Measurements from ENCODE around the gene LGSN. TPM values are rescaled to one million over a fixed set of nuclear protein-coding genes. Genes with fewer than 3 reads are reported as not detected.

LGSN gene
- total RNA-seq (2021; fragmentation: NEBNext Ultra II Directional; extraction: Animal tissue kit (Norgen Biotek cat#: 25700)) (0.19 TPM in 1 of 2 replicates, not detected in the other), polyA plus RNA-seq (2011; rRNA removed) (0.03 and 0.08 TPM in 2 replicates), polyA minus RNA-seq (2011; rRNA and poly(A)+ RNA removed) (0.07 and 0.22 TPM in 2 replicates)
- 0.04 TPM for polyA plus RNA-seq (2011; cell fraction: cytosol; rRNA removed)
- 0.17 TPM for polyA plus RNA-seq (2011; cell fraction: nucleus; rRNA removed)
- polyA plus RNA-seq (2012, experiment 1 of 2), result 0.05 to 0.12 TPM in 2 of 4 replicates, not detected in the others
- not detected for polyA plus RNA-seq (2012, experiment 2 of 2)
- polyA plus RNA-seq (2013, experiment 1 of 2), result 0.16 TPM
- polyA plus RNA-seq (2013, experiment 2 of 2), result 0.17 TPM
- polyA minus RNA-seq (2011; cell fraction: cytosol; rRNA and poly(A)+ RNA removed), result not detected
- 0.50 TPM for polyA minus RNA-seq (2011; cell fraction: nucleus; rRNA and poly(A)+ RNA removed)
- long read RNA-seq, experiment 1, result 0 reads
- long read RNA-seq, experiment 2, result 0 reads

- Histone ChIP-seq H2BK12ac (ENCODE audit: low read depth, low read length) (no peak within 1 kb of the TSS), H2BK15ac (ENCODE audit: low read length) (no peak within 1 kb of the TSS), H2AK5ac (ENCODE audit: low read depth, low read length) (no peak within 1 kb of the TSS), H3K9me3 (ENCODE audit: insufficient read depth in 2 of 2, low read depth in 1 of 2, low read length in 1 of 2) (no peaks in the 10 kb centered on the region), H3K56ac (replicated peaks; ENCODE audit: insufficient read length, low read depth, low read length) (no peak within 1 kb of the TSS), H3K4me3 (ENCODE audit: extremely low read depth in 1 of 4, insufficient read depth in 2 of 4, low read depth in 3 of 4, low read length in 4 of 4) (no peak within 1 kb of the TSS), H3K4ac (replicated peaks; ENCODE audit: insufficient read length, low read depth, low read length) (no peak within 1 kb of the TSS), H3K23me2 (ENCODE audit: low read depth, low read length) (no peaks in the 10 kb centered on the region), H3K18ac (ENCODE audit: extremely low read depth, low read length) (no peak within 1 kb of the TSS), H3K23ac (ENCODE audit: insufficient read length) (no peak within 1 kb of the TSS), H2AFZ (ENCODE audit: low read length) (no peak within 1 kb of the TSS), H4K91ac (replicated peaks; ENCODE audit: insufficient read length, low read length) (no peak within 1 kb of the TSS), H2BK120ac (replicated peaks; ENCODE audit: low read depth, low read length) (no peak within 1 kb of the TSS), H4K8ac (ENCODE audit: extremely low read depth, insufficient read depth, low read length) (no peak within 1 kb of the TSS), H3K4me2 (ENCODE audit: insufficient read depth in 1 of 2, low read depth in 2 of 2, low read length in 2 of 2) (no peak within 1 kb of the TSS), H3K27me3 (replicated peaks in 1 of 4; ENCODE audit: control insufficient read depth in 3 of 4, extremely low read depth in 1 of 4, insufficient read depth in 3 of 4, low read length in 3 of 4) (no peaks in the 10 kb centered on the region), H3K79me1 (ENCODE audit: low read depth, low read length) (no peaks in the 10 kb centered on the region), H3K14ac (ENCODE audit: insufficient read length) (no peak within 1 kb of the TSS), H3K36me3 (ENCODE audit: control insufficient read depth in 2 of 4, insufficient read depth in 4 of 4, low read length in 3 of 4) (no peaks in the 10 kb centered on the region), H3K4me1 (replicated peaks in 1 of 4; ENCODE audit: control insufficient read depth in 3 of 4, insufficient read depth in 4 of 4, low read length in 3 of 4) (no peaks in the 10 kb centered on the region), H4K20me1 (replicated peaks in 1 of 2; ENCODE audit: control insufficient read depth in 1 of 2, insufficient read depth in 2 of 2, low read length in 2 of 2) (no peaks in the 10 kb centered on the region), H3K79me2 (ENCODE audit: control insufficient read depth in 1 of 2, insufficient read depth in 2 of 2, low read length in 2 of 2) (no peaks in the 10 kb centered on the region), H2BK5ac (ENCODE audit: low read depth, low read length) (no peak within 1 kb of the TSS), H4K5ac (ENCODE audit: insufficient read length, low read depth, low read length) (no peak within 1 kb of the TSS), H2BK20ac (ENCODE audit: low read length) (no peak within 1 kb of the TSS), H3K9ac (replicated peaks in 1 of 4; ENCODE audit: extremely low read depth in 1 of 4, low read depth in 3 of 4, low read length in 3 of 4) (no peak within 1 kb of the TSS), H3K27ac (ENCODE audit: low read depth, low read length) (no peak within 1 kb of the TSS)
- ChIA-PET CTCF (ENCODE audit: partially characterized antibody) (interaction anchor here (1.4 to 1.8 kb wide), 2 partner anchors 12 to 33 kb away, joined by 4 to 5 read pairs; no protein-coding TSS in a partner anchor), POLR2A (ENCODE audit: partially characterized antibody) (no interaction called here)
- FAIRE-seq (no peak), DNase-seq (ENCODE audit: low read depth in 1 of 2, low spot score in 2 of 2) (no peak)
- TF ChIP-seq CEBPB (IDR thresholded peaks at IDR 0.05; ENCODE audit: low read depth, low read length), result no peak
- no peak for TF ChIP-seq NRF1 (IDR thresholded peaks at IDR 0.05; ENCODE audit: low read depth, low read length)
- 92% methylated on average over 4 of the region's 4 CpGs; no CpG with 5 or more reads in 1 of the 2 experiments for WGBS, 2 experiments (ENCODE audit: extremely low coverage in 1 of 2, insufficient coverage in 1 of 2, insufficient read length in 1 of 2, insufficient replicate concordance in 2 of 2, low coverage in 1 of 2, low lambda C conversion rate in 2 of 2, missing lambda C conversion rate in 1 of 2)
Measured at GRCh38 chr6:63319939-63320338, at the start of gene LGSN. Gene LGSN (minus strand): TSS chr6:63319983. CDS start chr6:63319943, 40 bp downstream.

Data from H1 (cell line).